H1 (cell line): ENCODE data around the gene BCAS3. TPM values are rescaled to one million over a fixed set of nuclear protein-coding genes. Genes with fewer than 3 reads are reported as not detected.

Experiments
- CHD7 ChIP-seq: fragments of 300-600 bp; sonication (generic); IDR thresholded peaks from 2 replicates; pipeline ENCODE4 v1.7.1; 2012; ENCODE audit warnings: low read length, moderate library complexity, mild to moderate bottlenecking, inconsistent platforms; ENCODE audit not compliant: insufficient replicate concordance
- CREB1 ChIP-seq: IDR thresholded peaks from 2 replicates; pipeline ENCODE4 v1.6.1; 2012; ENCODE audit warnings: inconsistent platforms
- CTCF ChIP-seq, 3 experiments: IDR thresholded peaks; 1 replicate in 2 of 3; 2 replicates in 1 of 3; pipeline versions ENCODE4 v1.5.1 to v1.6.1; 2011; ENCODE audit warnings: low read length in 3 of 3, mild to moderate bottlenecking in 3 of 3, inconsistent platforms in 2 of 3, low read depth in 1 of 3, moderate library complexity in 1 of 3; ENCODE audit not compliant: insufficient read depth in 1 of 3; ENCODE audit errors: control extremely low read depth in 1 of 3
- EZH2 ChIP-seq: fragments of 200-600 bp; sonication (generic); IDR thresholded peaks from 2 replicates; pipeline ENCODE4 v1.7.1; 2012; ENCODE audit warnings: low read depth, mild to moderate bottlenecking, moderate library complexity, low read length, inconsistent platforms; ENCODE audit not compliant: severe bottlenecking
- MAFK ChIP-seq: IDR thresholded peaks from 2 replicates; pipeline ENCODE4 v1.6.1; 2012; ENCODE audit warnings: low read depth, mild to moderate bottlenecking, improper control_type of control experiment, low read length
- POLR2AphosphoS5 ChIP-seq: IDR thresholded peaks from 2 replicates; pipeline ENCODE4 v1.6.1; 2011; ENCODE audit warnings: low read depth, low read length
- SIX5 ChIP-seq: IDR thresholded peaks from 2 replicates; pipeline ENCODE4 v1.6.1; 2011; ENCODE audit warnings: mild to moderate bottlenecking, low read depth, low read length
- TBP ChIP-seq: IDR thresholded peaks from 2 replicates; pipeline ENCODE4 v1.6.1; 2011; ENCODE audit warnings: low read depth, low read length, improper control_type of control experiment
- TEAD4 ChIP-seq: IDR thresholded peaks from 2 replicates; pipeline ENCODE4 v1.6.1; 2012; ENCODE audit warnings: low read depth, low read length, inconsistent platforms, mixed read lengths
- ZNF274 ChIP-seq: IDR thresholded peaks from 2 replicates; pipeline ENCODE4 v1.7.0; 2012; ENCODE audit warnings: low read length, borderline replicate concordance; ENCODE audit errors: extremely low read depth
- polyA plus RNA-seq, 7 experiments: library from polyadenylated mRNA; depleted of rRNA in 3 of 7; stranded (reverse) in 5 of 7; unstranded in 2 of 7; fragments of >200 nt in 5 of 7; fragments of 200-250 nt in 2 of 7; gene quantifications; 1 replicate in 5 of 7; 2 replicates in 1 of 7; 4 replicates in 1 of 7; pipeline versions ENCODE4 v1.2.1 to v1.2.3, GENCODE V29; 2011 to 2013; ENCODE audit warnings: missing spikeins in 2 of 7, mixed read lengths in 2 of 7
- total RNA-seq: library from RNA; stranded (reverse); fragmentation: NEBNext Ultra II Directional; extraction: Animal tissue kit (Norgen Biotek cat#: 25700); gene quantifications from 2 replicates; pipeline ENCODE4 v1.2.1, GENCODE V29; 2021

Gene BCAS3
- total and polyA plus RNA-seq, 2 of the 8 experiments (the other 6 are each of a cell fraction or from before 2014, with no cell fraction given) = 9.9 to 13.3 TPM

GRCh38 chr17:61286449-61286848, 608.8 kb downstream of the BCAS3 start (continued):
- TF ChIP-seq CHD7 = no peak
- TF ChIP-seq CREB1 = no peak
- TF ChIP-seq MAFK = no peak
- TF ChIP-seq CTCF (IDR thresholded peaks at IDR 0.05; ENCODE audit: control extremely low read depth in 1 of 3, insufficient read depth in 1 of 3, low read depth in 1 of 3, low read length in 3 of 3) = no peak
- no peak for TF ChIP-seq SIX5
- no peak for TF ChIP-seq POLR2AphosphoS5
- TF ChIP-seq TBP = no peak
- no peak for TF ChIP-seq TEAD4
- no peak for TF ChIP-seq EZH2
- no peak for TF ChIP-seq ZNF274
